GM12874 (cell line): ENCODE measurements around the gene PPM1L.

Experiments used
- CTCF ChIP-seq: IDR thresholded peaks from 2 replicates; pipeline ENCODE4 v1.5.1; 2011; ENCODE audit warnings: low read depth, mild to moderate bottlenecking, control low read depth, low read length, moderate library complexity; ENCODE audit not compliant: insufficient read depth

The PPM1L gene

DNA sequence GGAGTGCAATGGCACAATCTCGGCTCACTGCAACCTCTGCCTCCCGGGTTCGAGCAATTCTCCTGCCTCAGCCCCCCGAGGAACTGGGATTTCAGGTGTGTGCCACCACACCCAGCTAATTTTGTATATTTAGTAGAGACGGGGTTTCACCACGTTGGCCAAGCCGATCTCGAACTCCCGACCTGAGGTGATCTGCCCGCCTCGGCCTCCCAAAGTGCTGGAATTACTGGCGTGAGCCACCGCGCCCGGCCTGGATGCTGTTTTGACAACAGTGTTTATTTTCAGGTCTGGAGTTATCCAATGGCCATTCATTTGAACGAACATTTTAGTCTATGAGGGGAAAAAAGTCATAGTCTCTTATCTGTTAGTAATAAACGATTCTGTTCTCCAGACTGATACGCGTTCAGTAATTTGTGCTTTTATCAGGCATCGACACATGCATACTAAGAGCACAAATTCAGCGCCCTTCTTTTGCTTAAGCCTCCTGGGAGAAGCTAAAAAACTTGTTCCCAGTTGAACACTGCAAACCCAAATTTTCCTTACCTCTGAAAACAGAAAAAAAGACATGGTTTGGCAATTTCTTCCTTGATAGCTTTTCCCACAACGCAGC is 347.9 kb downstream of the PPM1L start:
- no peak for TF ChIP-seq CTCF

GRCh38 chr3:161104561-161105551 is 348.8 kb downstream of the PPM1L start, which contains the start of gene B3GALNT1:
B3GALNT1 (minus strand) TSS chr3:161105349; CDS start chr3:161086754, 18,595 bp downstream.
- TF ChIP-seq CTCF = no peak

DNA sequence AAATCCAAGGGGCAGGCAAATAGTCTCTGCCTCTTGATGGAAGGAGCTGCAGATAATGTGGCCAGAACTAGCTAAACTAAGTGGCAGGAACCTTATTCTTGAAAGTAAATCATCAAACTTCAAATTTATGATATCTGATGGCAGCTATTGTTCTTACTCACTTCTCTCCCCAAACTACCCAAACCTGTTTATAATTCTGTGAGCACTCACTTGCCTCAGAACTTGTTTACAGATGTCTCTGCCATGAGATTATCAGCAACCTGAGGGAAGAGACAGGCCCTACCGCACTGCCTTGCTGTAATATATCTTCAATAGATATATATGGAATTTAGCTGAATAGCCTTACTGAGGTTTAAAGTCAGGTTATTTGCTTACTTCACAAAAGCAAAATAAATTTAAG is 351.3 kb downstream of the PPM1L start:
- no peak for TF ChIP-seq CTCF

DNA sequence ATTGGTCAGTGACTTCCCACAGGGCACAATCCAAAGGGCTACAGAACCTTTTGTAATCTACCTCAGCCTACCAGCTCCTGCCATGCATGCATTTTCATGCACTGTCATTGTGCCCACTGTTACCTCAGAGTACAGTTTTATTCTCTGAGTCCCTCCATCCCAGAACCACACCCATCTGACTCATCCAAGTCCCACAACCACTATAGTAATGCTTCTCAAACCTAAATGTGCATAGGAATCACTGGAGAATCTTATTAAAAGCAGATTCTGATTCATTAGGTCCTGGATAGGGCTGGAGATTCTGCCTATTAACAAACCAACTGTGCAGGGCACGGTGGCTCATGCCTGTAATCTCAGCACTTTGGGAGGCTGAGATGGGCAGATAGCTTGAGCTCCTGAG is 352.8 kb downstream of the PPM1L start:
- no peak for TF ChIP-seq CTCF

GRCh38 chr3:161117646-161118045 is 361.6 kb downstream of the PPM1L start:
- no peak for TF ChIP-seq CTCF

DNA sequence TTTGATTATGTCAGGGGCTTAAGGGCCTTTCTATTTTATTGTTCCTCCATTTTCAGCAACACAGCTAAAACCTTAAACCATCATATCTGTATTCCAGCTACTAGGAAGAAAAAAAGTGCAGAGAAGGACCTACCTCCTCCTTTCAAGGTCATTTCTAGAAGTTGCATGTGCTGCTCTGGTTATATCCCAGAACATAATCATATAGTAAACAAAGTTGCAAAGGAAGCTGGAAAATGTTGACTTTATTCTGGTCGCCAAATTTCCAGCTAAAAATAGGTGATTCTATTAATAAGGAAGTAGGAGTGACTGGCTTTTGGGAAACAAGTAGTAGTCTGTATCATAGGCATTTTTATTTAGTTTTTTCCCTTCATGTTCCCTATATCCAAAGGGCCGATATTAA is 370.5 kb downstream of the PPM1L start:
- no peak for TF ChIP-seq CTCF
